Measurements from ENCODE around the gene GRAMD1A.

Gene GRAMD1A

GRCh38 chr19:35056513-35057063, 56.5 kb downstream of the GRAMD1A start:
- peak; percentile 77 for DNase-seq

- DNase-seq = no peak
These were observed 58.2 kb downstream of the GRAMD1A start for GRCh38 chr19:35058370-35058769.

GRCh38 chr19:35059006-35059798, 59.1 kb downstream of the GRAMD1A start:
- peak; percentile 74 for DNase-seq

- no peak for DNase-seq
These were observed 59.6 kb downstream of the GRAMD1A start for GRCh38 chr19:35059799-35060091.

- DNase-seq = no peak
These were observed 60.2 kb downstream of the GRAMD1A start for GRCh38 chr19:35060160-35060855.

GRCh38 chr19:35061583-35062373, 61.7 kb downstream of the GRAMD1A start:
- no peak for DNase-seq

- no peak for DNase-seq
These were observed 62.8 kb downstream of the GRAMD1A start for GRCh38 chr19:35062942-35063341.

GRCh38 chr19:35063940-35064818, 64.1 kb downstream of the GRAMD1A start:
- DNase-seq = no peak

GRCh38 chr19:35065574-35065973, 65.5 kb downstream of the GRAMD1A start:
- no peak for DNase-seq

- DNase-seq = no peak
These were observed 66.0 kb downstream of the GRAMD1A start for GRCh38 chr19:35066121-35066520.

- DNase-seq = peak; percentile 94
These were observed 66.8 kb downstream of the GRAMD1A start for GRCh38 chr19:35066691-35067563.

- DNase-seq = no peak
These were observed 69.0 kb downstream of the GRAMD1A start for GRCh38 chr19:35068941-35069634.

- no peak for DNase-seq
These were observed 69.6 kb downstream of the GRAMD1A start for GRCh38 chr19:35069696-35070095.

- DNase-seq = no peak
These were observed 70.3 kb downstream of the GRAMD1A start for GRCh38 chr19:35070471-35070870.

GRCh38 chr19:35073516-35073915, 73.4 kb downstream of the GRAMD1A start:
- DNase-seq = no peak

GRCh38 chr19:35073941-35074340, 73.8 kb downstream of the GRAMD1A start:
- no peak for DNase-seq

GRCh38 chr19:35074426-35075201, 74.5 kb downstream of the GRAMD1A start:
- DNase-seq = no peak

- DNase-seq = no peak
These were observed 75.3 kb downstream of the GRAMD1A start for GRCh38 chr19:35075202-35076025.

- no peak for DNase-seq
These were observed 75.9 kb downstream of the GRAMD1A start for GRCh38 chr19:35076026-35076370.

Data from NCI-H82 (cell line).